GM19035 (cell line): ENCODE results near the gene CHL1.
"Not testable (repeated sequence)": the region's sequence is repeated elsewhere in the genome, so short reads cannot be mapped to it uniquely, and the experiment has no call there.

Experiments
- ATAC-seq: cut with Tn5 transposase; IDR thresholded peaks from one replicate; pipeline ENCODE4 v1.9.1; 2021; ENCODE audit not compliant: unreplicated experiment

The CHL1 gene

GRCh38 chr3:332701-333100 is 136.1 kb downstream of the CHL1 start:
- ATAC-seq, result no peak

GRCh38 chr3:335240-335639 is 138.7 kb downstream of the CHL1 start:
- ATAC-seq, result no peak

GRCh38 chr3:339351-339750 is 142.8 kb downstream of the CHL1 start:
- ATAC-seq, result no peak

GRCh38 chr3:341998-342397 is 145.4 kb downstream of the CHL1 start:
- ATAC-seq, result no peak

- no peak for ATAC-seq
These were observed 149.6 kb downstream of the CHL1 start for GRCh38 chr3:346186-346585.

- no peak for ATAC-seq
These were observed 151.0 kb downstream of the CHL1 start for GRCh38 chr3:347581-347980.

- no peak for ATAC-seq
These were observed 154.4 kb downstream of the CHL1 start for GRCh38 chr3:350871-351371.

- no peak for ATAC-seq
These were observed 156.0 kb downstream of the CHL1 start for GRCh38 chr3:352599-352998.

GRCh38 chr3:353191-353739 is 156.7 kb downstream of the CHL1 start:
- no peak for ATAC-seq

- ATAC-seq, result peak; percentile 67
These were observed 157.9 kb downstream of the CHL1 start for GRCh38 chr3:354432-354831.

GRCh38 chr3:355622-356021 is 159.1 kb downstream of the CHL1 start:
- ATAC-seq, result no peak

- ATAC-seq, result no peak
These were observed 160.4 kb downstream of the CHL1 start for GRCh38 chr3:356952-357351.

- no peak for ATAC-seq
These were observed 163.1 kb downstream of the CHL1 start for GRCh38 chr3:359672-360071.

- ATAC-seq, result no peak
These were observed 166.2 kb downstream of the CHL1 start for GRCh38 chr3:362681-363338.

- no peak for ATAC-seq
These were observed 167.7 kb downstream of the CHL1 start for GRCh38 chr3:364287-364686.

- ATAC-seq, result no peak
These were observed 168.7 kb downstream of the CHL1 start for GRCh38 chr3:365268-365667.

- not testable (repeated sequence) for ATAC-seq
These were observed 169.7 kb downstream of the CHL1 start for GRCh38 chr3:366253-366652.

GRCh38 chr3:373193-373779 is 176.7 kb downstream of the CHL1 start:
- ATAC-seq, result no peak

GRCh38 chr3:374459-374858 is 177.9 kb downstream of the CHL1 start:
- ATAC-seq, result no peak

- peak; percentile 64 for ATAC-seq
These were observed 180.6 kb downstream of the CHL1 start for GRCh38 chr3:377158-377561.

- no peak for ATAC-seq
These were observed 184.2 kb downstream of the CHL1 start for GRCh38 chr3:380801-381200.

GRCh38 chr3:385151-385550 is 188.6 kb downstream of the CHL1 start:
- ATAC-seq, result no peak

- no peak for ATAC-seq
These were observed 198.2 kb downstream of the CHL1 start for GRCh38 chr3:394775-395174.
